Measurements from ENCODE around the gene NOP10. TPM values are rescaled to one million over a fixed set of nuclear protein-coding genes. Genes with fewer than 3 reads are reported as not detected.
A peak's percentile ranks its signal among the peaks of the same experiment; 100 is the strongest.

Gene NOP10
- total and polyA plus RNA-seq, 2 of the 13 experiments (the other 11 are each of a cell fraction or from before 2014, with no cell fraction given), result 239 to 369 TPM

DNA sequence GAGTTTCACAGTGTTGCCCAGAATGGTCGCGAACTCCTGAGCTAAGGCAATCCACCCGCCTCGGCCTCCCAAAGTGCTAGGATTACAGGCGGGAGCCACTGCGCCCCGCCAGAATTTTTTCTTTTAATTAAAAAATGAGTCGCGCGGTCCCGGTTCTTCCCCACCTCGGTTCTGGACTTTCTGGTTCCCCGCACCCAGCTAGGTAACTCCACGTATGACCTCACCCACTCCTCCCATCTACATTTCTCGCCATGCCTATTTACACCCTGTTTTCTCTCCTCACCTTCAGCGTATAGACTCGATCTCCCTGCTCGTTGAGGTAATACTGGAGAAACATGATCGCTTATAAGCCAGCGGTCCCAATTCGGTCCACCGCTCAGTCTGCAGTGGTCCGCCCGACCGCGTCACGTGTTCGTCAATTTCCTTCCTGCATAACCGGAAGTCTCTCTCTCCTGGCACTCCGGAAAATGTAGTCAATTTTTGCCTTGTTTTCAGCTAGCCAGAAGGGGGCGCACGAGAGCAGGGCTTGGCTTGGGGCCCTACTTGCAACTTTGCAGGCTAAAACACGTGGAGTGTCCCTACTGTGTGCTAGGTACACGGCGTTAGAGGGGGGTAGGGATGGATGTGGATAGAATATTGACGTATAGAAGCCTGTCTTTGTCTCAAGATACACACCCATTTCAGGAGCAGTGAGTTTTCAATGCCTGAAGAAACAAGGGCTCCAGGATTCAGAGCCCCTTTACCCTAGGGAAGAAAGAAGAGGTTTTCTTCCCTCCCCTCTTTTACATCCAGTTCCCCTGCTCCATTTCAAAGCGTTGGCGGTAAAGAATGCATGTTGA lies at the start of gene NOP10, which contains the start of gene NUTM1 (continued):
- TF ChIP-seq, protein P1, sequence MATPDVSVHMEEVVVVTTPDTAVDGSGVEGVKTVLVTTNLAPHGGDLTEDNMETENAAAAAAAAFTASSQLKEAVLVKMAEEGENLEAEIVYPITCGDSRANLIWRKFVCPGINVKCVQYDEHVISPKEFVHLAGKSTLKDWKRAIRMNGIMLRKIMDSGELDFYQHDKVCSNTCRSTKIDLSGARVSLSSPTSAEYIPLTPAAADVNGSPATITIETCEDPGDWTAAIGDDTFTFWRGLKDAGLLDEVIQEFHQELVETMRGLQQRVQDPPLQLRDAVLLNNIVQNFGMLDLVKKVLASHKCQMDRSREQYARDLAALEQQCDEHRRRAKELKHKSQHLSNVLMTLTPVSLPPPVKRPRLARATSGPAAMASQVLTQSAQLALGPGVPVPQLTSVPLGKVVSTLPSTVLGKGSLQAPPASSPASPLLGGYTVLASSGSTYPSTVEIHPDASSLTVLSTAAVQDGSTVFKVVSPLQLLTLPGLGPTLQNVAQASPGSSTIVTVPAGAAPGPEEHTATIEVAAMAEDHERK (CRISPR knock-in tag; IDR thresholded peaks at IDR 0.05; ENCODE audit: low read depth), result no peak
- peak; percentile 77 for TF ChIP-seq SMC3 (IDR thresholded peaks at IDR 0.05; ENCODE audit: low read length)
- no peak for TF ChIP-seq CENPT (CRISPR knock-in tag; IDR thresholded peaks at IDR 0.05; ENCODE audit: low read depth)
- no peak for TF ChIP-seq ZNF652 (CRISPR knock-in tag; IDR thresholded peaks at IDR 0.05; ENCODE audit: borderline replicate concordance, low read depth)
- TF ChIP-seq TRIM24 (CRISPR knock-in tag; IDR thresholded peaks at IDR 0.05), result no peak
- TF ChIP-seq, protein P2, sequence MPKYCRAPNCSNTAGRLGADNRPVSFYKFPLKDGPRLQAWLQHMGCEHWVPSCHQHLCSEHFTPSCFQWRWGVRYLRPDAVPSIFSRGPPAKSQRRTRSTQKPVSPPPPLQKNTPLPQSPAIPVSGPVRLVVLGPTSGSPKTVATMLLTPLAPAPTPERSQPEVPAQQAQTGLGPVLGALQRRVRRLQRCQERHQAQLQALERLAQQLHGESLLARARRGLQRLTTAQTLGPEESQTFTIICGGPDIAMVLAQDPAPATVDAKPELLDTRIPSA (CRISPR knock-in tag; IDR thresholded peaks at IDR 0.05; ENCODE audit: borderline replicate concordance), result no peak
- TF ChIP-seq ZBTB8A (CRISPR knock-in tag; IDR thresholded peaks at IDR 0.05; ENCODE audit: borderline replicate concordance, low read depth), result no peak; the same call in 1 of the 2 replicates
- no peak for TF ChIP-seq ZNF432 (CRISPR knock-in tag; IDR thresholded peaks at IDR 0.05; ENCODE audit: borderline replicate concordance)
- TF ChIP-seq, protein P3, sequence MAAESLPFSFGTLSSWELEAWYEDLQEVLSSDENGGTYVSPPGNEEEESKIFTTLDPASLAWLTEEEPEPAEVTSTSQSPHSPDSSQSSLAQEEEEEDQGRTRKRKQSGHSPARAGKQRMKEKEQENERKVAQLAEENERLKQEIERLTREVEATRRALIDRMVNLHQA (CRISPR knock-in tag; IDR thresholded peaks at IDR 0.05), result no peak
- TF ChIP-seq ZEB1 (IDR thresholded peaks at IDR 0.05; ENCODE audit: insufficient replicate concordance, low read depth), result no peak
- TF ChIP-seq FIP1L1 (IDR thresholded peaks at IDR 0.05; ENCODE audit: borderline replicate concordance, insufficient read depth, low read depth, low read length), result no peak
- no peak for TF ChIP-seq RFX1 (IDR thresholded peaks at IDR 0.05)
- TF ChIP-seq ZNF34 (CRISPR knock-in tag; IDR thresholded peaks at IDR 0.05; ENCODE audit: borderline replicate concordance), result 0 out of 2 replicates have a peak, but pooled peaks have one; percentile 62
- TF ChIP-seq RFX5 (IDR thresholded peaks at IDR 0.05; ENCODE audit: low read depth, low read length), result no peak
- no peak for TF ChIP-seq ZNF790 (CRISPR knock-in tag; IDR thresholded peaks at IDR 0.05; ENCODE audit: borderline replicate concordance)
- TF ChIP-seq FOXP1 (IDR thresholded peaks at IDR 0.05), result no peak
- no peak; the same call in 1 of the 2 replicates for TF ChIP-seq FOXP1 (CRISPR knock-in tag; IDR thresholded peaks at IDR 0.05)
- TF ChIP-seq, protein P4, sequence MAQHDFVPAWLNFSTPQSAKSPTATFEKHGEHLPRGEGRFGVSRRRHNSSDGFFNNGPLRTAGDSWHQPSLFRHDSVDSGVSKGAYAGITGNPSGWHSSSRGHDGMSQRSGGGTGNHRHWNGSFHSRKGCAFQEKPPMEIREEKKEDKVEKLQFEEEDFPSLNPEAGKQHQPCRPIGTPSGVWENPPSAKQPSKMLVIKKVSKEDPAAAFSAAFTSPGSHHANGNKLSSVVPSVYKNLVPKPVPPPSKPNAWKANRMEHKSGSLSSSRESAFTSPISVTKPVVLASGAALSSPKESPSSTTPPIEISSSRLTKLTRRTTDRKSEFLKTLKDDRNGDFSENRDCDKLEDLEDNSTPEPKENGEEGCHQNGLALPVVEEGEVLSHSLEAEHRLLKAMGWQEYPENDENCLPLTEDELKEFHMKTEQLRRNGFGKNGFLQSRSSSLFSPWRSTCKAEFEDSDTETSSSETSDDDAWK (CRISPR knock-in tag; IDR thresholded peaks at IDR 0.05), result no peak
- TF ChIP-seq ZBTB7A (CRISPR knock-in tag; IDR thresholded peaks at IDR 0.05), result no peak
- no peak for TF ChIP-seq MTF1 (CRISPR knock-in tag; IDR thresholded peaks at IDR 0.05)
- TF ChIP-seq HOXD1 (CRISPR knock-in tag; IDR thresholded peaks at IDR 0.05), result no peak
- TF ChIP-seq REXO4 (CRISPR knock-in tag; IDR thresholded peaks at IDR 0.05; ENCODE audit: borderline replicate concordance), result no peak
- TF ChIP-seq CAMTA2 (CRISPR knock-in tag; IDR thresholded peaks at IDR 0.05; ENCODE audit: borderline replicate concordance), result no peak
- no peak for TF ChIP-seq SOX6 (IDR thresholded peaks at IDR 0.05)
- peak; percentile 76 for TF ChIP-seq SOX6 (CRISPR knock-in tag; IDR thresholded peaks at IDR 0.05)
- TF ChIP-seq CCAR2 (optimal IDR thresholded peaks at IDR 0.05; ENCODE audit: low read depth, low read length), result no peak
- TF ChIP-seq ELF3 (CRISPR knock-in tag; IDR thresholded peaks at IDR 0.05), result peak; percentile 90
- TF ChIP-seq ZNF30 (CRISPR knock-in tag; IDR thresholded peaks at IDR 0.05), result no peak
